IPS DF 4.7 (cell line): Measurements from ENCODE around the gene SFTPA2.
"Not testable (repeated sequence)": the region's sequence is repeated elsewhere in the genome, so short reads cannot be mapped to it uniquely, and the experiment has no call there.

ENCODE experiments used
- DNase-seq: peaks from one replicate; pipeline ENCODE4 v3.0.0-alpha.2; 2013; ENCODE audit warnings: low spot score; ENCODE audit errors: extremely low read depth

SFTPA2 gene

DNA sequence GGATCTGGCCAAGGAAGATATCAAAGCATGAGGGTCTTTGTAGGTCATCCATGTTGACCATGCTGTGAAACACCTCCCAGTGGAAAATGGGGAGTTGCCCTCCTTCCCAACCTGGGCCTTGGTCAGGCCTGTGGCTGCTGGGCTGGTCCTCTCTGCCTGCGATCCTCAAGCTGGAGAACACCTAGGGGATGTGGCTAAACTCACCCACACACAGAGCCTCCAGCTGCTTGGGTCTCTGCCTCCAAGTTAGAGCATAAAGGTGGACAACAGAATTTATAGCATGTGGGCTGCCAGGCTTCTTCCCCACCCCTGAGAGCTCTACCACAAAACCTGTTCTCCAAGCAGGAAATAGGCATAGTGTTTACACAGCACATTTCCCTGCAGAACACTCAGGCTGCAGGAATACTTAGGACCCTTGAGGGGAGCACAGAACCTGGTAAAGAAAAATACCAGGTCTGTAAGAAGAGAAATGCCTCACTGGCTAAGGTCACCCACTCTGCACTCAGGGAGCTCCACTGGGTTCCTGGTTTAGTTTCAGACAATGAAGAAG lies at the start of gene SFTPA2:
Gene SFTPA2 (minus strand): TSS at position 248 of the 550 bp plus-strand sequence. CDS start 924 bp downstream, outside the sequence.
- DNase-seq, result no peak

DNA sequence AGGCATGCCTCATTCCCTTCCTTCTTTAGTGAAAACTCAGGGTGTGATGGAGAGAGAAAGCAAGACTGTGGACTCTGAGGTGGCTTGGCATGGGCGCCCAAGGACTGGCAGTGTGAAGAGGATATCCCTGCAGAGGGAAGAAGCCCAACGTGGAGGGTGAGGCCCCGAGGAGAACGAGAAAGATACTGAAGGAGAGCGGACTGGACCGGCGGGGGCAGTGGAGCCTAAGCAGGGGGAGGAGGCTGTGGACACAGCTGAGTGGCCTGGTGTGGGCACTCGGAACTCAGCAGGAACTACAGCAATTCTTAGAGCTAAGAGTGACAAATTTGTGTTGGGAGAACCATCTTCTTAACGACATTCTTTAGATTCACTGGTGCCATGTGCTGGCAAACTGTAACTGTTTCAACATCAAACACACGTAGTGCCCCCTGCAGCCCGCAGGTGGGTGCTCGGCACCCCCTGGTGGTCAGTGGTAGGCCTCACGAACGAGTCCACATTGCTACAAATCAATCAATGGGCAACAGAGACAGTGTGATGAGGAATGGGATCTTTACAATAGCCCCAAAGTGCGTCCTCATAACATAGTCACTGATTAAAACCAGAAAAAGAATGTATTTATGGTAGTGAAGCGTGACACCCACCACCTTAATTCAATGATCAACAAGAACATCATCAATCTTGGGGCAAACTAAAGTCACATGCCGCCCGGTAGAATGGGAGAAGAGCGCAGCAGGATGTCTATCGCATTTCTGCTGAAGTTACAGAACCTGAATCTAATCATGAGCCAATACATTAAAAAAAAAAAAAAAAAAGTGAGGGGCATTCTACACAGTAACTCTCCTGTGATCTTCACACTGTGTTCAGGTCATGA lies 48.5 kb upstream of the SFTPA2 start:
- peak; percentile 16 for DNase-seq

DNA sequence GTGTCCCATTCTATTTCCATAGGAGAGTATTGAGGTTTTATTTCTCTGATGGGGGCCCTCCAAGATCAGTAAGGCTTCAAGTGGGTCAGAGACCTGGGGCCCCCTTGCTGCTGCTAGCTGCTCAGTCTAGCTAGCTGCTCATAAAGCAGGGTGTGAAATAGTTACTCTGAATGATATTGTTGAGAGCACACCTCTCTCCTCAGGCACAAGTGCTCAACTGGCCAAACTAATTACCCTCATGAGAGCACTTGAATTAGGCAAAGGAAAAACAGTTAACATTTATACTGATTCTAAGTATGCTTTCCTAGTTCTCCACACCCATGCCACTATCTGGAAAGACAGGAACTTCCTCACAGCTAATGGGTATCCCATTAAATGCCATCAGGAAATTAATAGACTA lies 45.1 kb upstream of the SFTPA2 start:
- no peak for DNase-seq

DNA sequence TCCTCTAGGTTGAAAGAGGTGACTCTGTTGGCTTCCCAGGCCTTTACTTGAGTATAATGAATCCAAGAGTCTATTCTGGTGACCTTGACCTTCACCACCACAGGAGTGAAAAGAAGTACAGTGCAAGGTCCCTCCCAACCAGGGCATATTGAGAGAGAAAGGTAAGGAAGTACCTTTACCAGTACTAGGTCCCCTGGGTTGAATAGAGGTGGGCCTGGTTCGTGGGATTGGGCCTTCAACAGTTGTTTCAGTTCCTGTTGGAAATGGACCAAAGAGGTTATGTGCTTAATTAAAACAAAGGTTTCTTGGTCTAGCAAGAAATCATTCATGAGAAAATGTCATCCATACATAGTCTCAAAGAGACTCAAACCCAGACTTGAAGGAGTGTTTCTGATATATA lies 44.1 kb upstream of the SFTPA2 start:
- DNase-seq, result no peak

DNA sequence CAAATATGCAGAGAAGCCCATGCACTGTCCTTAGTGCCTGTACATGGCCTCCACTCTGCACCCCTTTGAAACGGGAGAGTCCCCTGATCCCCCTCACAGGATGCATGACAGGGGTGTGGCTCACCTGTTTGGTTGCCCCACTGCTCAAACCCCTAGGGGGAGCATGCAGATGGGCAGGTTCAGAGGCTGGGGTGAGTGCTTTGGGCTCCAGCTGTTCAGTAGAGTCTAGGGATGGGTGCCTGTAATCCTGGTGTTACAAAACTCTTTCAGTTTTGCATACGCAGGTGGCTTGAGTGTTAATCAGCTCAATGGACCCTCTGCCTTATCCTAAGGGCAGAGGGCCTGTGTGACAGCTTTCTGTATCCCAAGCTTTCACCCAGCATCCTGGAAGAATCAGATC lies 42.7 kb upstream of the SFTPA2 start:
- DNase-seq, result no peak

DNA sequence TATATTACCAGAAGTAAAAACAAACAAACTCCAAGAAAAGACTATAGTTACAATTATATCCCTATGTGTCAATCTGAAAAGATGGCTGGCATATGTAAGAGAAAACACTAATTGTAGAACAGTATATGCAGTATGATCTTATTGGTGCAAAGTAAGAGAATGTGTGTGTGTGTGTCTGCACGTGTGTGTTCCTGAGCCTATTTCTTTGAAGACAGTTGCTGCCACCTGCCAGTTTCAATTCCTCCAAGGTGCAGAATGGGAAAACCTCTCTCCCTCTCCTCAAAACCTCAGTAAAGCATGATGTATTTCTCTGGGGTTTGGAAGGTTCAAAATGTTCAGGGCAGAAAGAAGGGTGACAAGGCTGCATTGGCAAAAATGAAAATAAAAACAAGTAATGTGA lies 41.7 kb upstream of the SFTPA2 start:
- DNase-seq, result no peak

DNA sequence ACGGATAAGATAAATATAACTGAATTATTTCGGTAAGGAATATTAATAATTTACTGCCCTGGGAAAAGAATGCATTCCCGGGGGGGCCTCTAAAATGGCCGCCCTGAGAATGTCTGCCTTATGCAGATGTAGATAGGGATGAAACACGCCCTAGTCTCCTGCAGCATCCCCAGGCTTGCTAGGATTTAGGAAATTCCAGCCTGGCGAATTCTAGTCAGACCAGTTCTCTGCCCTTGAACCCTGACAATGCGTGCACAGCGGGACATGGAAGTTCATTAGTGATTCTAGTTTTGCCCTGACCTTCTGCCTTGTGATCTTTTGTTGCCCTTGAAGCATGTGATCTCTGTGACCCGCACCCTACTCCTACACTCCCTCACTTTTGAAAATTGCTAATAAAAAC lies 39.4 kb upstream of the SFTPA2 start:
- DNase-seq, result peak; percentile 3

DNA sequence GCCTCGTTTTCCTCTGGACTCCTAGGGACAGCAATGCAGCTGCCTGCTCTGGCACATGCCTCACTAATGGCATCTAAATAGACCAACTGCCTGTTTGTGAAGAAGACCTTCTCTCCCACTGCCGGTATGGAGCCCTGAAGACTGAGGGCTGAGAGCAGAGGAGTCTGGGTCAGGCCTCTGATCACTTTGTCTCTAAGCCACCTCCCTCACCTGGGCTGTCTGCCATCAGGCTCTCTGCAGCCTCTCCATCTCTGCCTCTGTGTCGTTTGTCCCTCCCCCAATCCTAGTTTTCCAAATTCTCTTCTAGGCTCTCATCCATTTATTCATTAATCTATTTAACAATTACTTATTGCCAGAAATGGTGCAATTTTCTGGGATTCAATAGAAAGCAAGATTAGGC lies 35.3 kb upstream of the SFTPA2 start:
- DNase-seq, result no peak

DNA sequence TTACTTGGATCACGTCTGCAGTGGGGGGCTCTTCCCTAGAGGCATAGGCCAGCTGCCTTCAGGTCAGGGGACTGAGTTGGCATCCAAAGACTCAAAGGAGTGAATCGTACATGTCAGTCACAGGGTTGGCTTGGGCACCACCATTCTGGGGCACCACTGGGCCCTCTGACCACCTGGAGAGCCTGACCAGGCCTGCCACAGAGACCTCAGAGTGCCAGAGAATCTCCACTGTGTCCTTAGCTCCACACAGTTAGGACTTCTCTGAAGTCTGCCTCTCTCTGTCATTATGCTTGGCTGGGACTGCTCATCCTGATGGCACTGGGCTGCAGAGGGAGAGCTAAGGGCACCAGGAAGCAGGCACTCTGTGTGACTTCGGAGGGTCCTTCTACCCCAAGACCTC lies 34.4 kb upstream of the SFTPA2 start:
- DNase-seq, result not testable (repeated sequence)

DNA sequence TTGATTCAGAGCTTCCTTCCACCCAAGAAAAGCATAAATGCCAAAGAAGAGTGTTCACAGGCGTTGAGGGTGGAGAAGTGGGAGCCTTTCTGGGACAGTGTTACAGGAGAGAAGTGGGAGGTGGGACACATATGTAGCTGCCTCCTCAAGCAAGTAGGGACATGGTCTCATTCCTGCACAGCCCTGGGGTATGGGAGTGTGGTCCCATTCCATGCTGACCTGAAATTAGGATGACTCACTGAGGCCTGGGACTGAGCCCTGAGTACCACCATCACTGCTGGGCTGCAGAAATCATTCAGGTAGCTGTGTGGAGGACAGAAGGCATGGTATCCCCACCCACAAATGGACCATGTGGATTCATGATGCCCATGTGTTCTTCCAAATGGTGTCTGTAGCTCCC lies 33.2 kb upstream of the SFTPA2 start:
- DNase-seq, result no peak

DNA sequence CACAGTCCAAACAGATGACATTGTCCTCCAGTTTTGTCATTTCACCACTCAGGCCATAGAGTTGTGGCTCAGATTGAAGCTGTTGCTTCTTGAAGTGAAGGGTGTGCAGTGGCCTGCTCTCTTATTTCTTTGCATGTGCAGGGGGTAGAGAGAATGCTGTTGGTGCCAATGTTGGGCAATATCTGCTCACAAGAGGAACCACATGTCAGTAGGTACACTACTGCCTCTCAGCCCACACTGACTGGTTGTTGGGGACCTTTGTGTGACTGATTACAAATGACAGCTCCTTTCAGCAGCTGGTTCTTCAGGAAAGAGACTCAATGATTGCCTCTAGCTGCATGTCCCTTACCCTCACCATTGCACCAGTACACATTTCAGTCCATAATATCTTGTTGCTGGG lies 28.6 kb upstream of the SFTPA2 start:
- DNase-seq, result no peak

DNA sequence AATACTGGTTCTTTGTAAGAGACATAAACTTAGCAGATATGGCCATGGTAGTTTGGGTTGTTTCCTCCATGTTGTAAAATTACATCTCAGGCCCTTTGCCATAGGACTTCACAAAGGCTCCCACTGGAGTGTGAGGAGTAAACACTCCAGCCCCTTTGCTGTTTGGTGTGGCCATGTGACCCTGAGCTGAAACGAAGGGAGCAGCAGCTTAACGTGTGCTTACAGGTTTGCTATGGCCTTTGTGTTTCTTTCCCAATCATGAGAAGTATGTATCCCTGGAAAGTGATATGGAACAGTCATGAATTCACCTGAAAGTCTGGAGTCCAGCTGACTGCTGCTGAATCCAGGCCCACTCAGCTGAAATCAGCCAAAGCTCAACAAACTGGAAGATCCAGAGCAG lies 26.7 kb upstream of the SFTPA2 start:
- no peak for DNase-seq

DNA sequence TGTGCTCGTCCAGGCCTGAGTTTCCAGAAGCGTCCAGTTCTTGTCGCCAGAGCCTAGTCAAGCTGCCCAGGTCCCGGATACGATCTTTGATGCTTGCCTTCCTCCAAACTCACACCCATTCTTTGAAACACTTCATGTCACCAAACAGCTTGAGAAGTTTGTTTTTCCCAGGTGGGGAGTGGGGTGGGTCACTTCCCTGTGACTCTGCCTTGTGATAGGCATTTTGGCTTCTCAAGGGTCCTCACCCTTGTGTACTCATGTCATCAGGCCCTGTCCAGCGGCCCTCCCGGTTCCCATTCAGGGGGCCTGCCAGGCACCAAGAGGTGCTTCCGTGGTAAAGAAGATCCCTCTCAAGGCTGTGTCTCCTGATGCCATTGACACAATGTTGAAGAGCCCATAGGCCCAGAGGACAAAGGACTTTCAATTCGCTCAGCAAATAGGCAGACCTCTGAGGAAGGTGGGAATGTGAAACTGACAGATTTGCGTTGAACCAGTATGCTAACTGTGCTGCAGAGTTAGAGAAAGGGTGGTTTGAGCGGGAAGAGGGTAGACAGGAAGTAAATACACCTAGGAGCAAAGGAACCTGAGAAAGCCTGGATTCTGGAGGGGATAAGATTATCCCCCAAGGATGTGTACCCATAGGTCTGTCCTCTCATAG lies 25.8 kb upstream of the SFTPA2 start:
- DNase-seq, result no peak

DNA sequence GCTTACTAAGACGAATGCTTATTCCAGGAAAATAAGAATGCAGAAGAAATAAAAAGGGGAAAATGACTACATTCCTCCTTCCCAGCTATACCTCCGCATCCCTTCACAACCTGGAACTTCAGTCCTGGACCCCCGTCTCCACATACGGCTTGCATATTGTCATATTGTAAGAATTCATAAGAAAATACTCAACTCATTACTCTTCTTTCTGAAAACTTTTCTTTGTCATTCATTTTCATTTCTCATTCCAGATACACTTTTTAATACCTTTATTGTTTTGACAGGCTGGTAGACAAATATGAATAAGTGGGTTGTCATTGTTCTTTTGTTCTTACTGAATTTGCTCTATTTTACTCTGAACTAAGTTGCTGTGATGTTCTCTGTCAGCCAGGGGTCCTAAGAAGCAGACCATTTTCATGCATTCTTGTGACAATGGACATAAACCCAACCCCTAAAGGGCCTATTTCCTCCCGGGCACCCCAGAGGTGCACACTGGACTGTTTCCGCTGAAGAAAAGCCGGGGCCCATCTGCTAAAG lies 23.3 kb upstream of the SFTPA2 start:
- no peak for DNase-seq

DNA sequence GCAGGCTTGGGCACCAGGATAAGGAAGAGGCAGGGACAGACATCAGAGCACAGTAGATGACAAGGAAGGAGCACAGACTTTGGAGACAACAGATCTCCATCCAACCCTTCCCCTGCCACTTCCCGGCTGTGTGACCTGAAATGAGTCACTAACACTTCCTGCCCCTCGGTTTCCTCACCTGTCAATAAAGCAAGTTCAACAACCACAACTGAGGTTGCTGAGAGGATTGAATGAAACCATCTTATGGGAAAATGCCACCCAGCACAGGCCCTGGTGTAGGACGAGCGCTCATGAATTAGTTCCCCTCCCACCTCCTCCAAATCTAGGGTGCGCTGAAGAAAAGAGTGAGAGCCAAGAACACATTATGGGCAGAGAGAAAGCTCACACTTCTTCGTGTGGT lies 22.7 kb upstream of the SFTPA2 start:
- DNase-seq, result not testable (repeated sequence)

DNA sequence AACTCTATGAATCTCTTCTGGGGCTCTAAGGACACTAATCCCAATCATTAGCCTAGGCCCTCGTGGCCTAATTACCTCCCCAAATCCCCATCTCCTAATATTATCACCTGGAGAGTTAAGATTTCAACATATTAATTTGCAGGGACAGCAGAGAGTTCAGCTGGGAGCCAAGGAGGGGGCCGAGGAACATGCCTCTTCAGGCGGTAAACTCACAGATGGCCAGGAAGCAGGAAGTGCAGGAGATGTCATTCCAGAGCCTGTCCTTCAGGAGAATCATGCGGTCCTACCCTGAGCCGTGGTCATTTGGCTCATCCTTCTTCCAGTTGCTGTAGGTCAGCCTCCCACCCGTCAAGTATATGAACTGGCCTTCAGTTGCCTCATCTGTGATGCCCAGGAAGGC lies 21.9 kb upstream of the SFTPA2 start:
- DNase-seq, result no peak

DNA sequence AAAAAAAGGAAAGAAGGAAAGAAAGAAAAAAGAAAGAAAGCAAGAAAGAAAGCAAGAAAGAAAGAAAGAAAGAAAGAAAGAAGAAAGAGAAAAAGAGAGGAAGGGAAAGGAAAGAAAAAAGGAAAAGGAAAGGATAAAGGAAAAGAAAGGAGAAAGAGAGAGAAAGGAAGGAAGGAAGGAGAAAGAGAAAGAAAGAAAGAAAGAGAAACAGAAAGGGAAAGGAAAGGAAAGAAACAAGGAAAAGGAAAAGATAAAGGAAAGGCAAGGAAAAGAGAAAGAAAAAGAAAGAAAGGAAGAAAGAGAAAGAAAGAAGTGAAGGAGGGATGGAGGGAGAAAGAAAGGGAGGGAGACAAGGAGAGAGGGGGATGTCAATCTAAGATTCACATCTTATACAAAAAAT lies 20.8 kb upstream of the SFTPA2 start:
- DNase-seq, result no peak

DNA sequence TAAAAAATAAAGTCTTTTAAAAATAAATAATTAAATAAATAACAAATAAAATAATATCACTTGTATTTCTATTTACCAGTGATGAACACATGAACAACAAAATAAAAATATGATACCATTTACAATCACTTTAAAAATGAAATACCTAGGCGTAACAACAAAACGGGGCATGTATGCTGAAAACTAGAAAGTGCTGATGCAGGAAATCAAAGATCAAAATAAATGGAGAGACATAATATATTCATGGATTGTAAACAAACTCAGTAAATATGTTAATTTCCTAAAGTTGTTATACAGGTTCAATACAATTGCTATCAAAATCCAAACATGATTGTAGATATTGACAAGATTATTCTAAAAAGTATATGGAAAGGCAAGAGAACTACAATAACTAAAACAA lies 19.2 kb upstream of the SFTPA2 start:
- no peak for DNase-seq

DNA sequence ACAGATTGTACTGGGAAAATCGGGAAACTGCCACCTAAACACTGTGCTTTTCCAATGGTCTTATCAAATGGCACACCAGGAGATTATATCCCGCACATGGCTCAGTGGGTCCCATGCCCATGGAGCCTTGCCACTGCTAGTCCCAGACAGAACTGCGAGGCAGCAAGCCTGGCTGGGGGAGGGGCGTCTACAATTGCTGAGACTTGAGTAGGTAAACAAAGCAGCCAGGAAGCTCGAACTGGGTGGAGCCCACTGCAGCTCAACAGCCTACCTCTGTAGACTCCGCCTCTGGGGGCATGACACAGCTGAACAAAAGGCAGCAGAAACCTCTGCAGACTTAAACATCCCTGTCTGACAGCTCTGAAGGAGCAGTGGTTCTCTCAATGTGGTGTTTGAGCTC lies 10.4 kb upstream of the SFTPA2 start:
- DNase-seq, result not testable (repeated sequence)

DNA sequence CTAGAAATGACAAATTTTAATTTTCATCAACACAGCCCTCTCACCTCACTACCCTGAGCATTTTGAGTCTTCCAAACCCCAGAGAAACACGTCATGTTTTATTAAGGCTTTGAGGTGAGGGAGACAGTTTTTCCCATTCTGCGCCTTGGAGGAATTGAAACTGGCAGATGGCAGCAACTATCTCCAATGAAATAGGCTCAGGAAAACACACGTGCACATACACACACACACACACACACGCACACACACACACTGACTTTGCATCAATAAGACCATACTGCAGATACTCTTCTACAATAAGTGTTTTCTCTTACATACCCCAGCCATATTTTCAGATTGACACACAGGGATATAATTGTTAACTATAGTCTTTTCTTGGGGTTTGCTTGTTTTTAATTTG lies 3.2 kb upstream of the SFTPA2 start:
- DNase-seq, result no peak

DNA sequence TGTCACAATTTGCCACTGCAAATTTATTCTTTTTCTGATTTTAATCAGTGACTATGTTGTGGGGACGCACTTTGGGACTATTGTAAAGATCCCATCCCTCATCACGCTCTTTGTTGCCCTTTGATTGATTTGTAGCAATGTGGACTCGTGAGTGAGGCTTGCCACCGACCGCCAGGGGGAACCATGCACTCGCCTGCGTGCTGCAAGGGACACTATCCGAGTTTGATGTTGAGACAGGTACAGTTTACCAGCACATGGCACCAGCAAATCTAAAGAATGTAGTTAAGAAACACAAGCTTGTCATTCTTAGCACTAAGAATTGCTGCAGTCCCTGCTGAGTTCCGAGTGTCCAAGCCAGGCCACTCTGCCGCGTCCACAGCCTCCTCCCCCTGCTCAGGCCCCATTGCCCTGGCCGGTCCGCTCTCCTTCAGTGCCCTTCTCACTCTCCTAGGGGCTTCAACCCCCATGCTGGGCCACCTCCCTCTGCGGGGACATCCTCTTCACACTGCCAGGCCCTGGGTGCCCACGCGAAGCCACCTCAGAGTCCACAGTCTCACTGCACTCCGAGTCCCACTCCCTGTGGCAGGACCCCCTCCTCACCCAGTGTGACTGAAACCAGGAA lies 2.0 kb upstream of the SFTPA2 start:
- peak; percentile 9 for DNase-seq

DNA sequence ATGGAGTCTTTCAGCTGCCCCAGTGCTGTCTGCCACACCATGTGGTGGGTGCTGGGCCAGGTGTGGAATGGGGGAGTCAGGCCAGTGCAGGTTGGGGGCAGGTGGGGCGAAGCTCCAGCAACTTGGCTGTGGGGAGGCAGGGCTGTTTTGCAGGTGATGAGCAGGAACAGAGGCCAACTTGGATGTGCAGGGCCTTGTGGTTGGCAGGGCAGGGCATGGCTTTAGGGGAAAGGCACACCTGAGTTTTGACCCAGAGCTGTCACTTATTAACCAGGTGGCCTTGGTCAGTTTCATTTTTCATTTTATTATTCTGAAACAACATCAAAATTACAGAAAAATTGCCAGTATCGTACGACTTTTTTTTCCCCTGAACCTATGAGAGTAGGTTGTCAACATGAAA lies 1.1 kb upstream of the SFTPA2 start:
- DNase-seq, result no peak
